GM19328 (cell line): ENCODE results near the gene SFXN5.

Experiments used
- ATAC-seq: cut with Tn5 transposase; IDR thresholded peaks from one replicate; pipeline ENCODE4 v1.9.1; 2021; ENCODE audit warnings: mild to moderate bottlenecking, moderate library complexity; ENCODE audit not compliant: unreplicated experiment

Gene SFXN5

GRCh38 chr2:72995430-72996116 lies 75.9 kb downstream of the SFXN5 start:
- no peak for ATAC-seq

GRCh38 chr2:72994991-72995380 lies 76.5 kb downstream of the SFXN5 start:
- no peak for ATAC-seq

- ATAC-seq, result no peak
Measured at GRCh38 chr2:72994282-72994990, 77.1 kb downstream of the SFXN5 start.

- no peak for ATAC-seq
Measured at GRCh38 chr2:72993933-72994280, 77.6 kb downstream of the SFXN5 start.

- no peak for ATAC-seq
Measured at GRCh38 chr2:72993147-72993932, 78.2 kb downstream of the SFXN5 start.

GRCh38 chr2:72992734-72993102 lies 78.8 kb downstream of the SFXN5 start:
- ATAC-seq, result no peak

GRCh38 chr2:72991980-72992733 lies 79.4 kb downstream of the SFXN5 start:
- no peak for ATAC-seq

GRCh38 chr2:72991439-72991725 lies 80.1 kb downstream of the SFXN5 start:
- ATAC-seq, result no peak

GRCh38 chr2:72990695-72991438 lies 80.6 kb downstream of the SFXN5 start:
- no peak for ATAC-seq

GRCh38 chr2:72989770-72990556 lies 81.5 kb downstream of the SFXN5 start:
- ATAC-seq, result no peak

GRCh38 chr2:72988726-72989273 lies 82.7 kb downstream of the SFXN5 start:
- ATAC-seq, result no peak

- ATAC-seq, result no peak
Measured at GRCh38 chr2:72988041-72988440, 83.5 kb downstream of the SFXN5 start.

GRCh38 chr2:72985891-72986683 lies 85.4 kb downstream of the SFXN5 start:
- no peak for ATAC-seq

GRCh38 chr2:72985136-72985535 lies 86.4 kb downstream of the SFXN5 start:
- no peak for ATAC-seq

- no peak for ATAC-seq
Measured at GRCh38 chr2:72984172-72984671, 87.3 kb downstream of the SFXN5 start.

GRCh38 chr2:72983500-72984161 lies 87.9 kb downstream of the SFXN5 start:
- no peak for ATAC-seq

GRCh38 chr2:72982781-72983499 lies 88.6 kb downstream of the SFXN5 start:
- no peak for ATAC-seq

- no peak for ATAC-seq
Measured at GRCh38 chr2:72982219-72982618, 89.3 kb downstream of the SFXN5 start.
